ENCODE data around the gene MAST4.

MAST4 gene

DNA sequence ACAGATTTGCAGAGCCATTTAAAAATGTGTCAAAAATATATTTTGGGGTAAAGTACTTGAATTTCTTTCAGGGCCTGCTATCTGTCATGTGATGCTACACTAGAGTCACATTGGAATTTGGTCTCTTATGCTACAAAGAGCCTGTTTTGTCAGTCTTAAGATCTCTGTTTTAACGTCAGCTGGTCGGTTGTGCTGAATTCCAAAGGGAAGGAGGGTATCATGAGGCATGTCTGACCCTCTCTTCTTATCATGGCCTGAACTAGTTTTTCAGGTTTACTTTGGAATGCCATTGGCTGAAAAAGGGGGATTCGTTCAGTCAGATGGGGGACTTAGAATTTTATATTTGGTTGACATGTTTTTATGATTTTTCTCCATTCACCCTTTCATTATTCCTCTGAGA is 309.8 kb downstream of the MAST4 start:
- DNase-seq (ENCODE audit: low read depth in 2 of 2): no peak

DNA sequence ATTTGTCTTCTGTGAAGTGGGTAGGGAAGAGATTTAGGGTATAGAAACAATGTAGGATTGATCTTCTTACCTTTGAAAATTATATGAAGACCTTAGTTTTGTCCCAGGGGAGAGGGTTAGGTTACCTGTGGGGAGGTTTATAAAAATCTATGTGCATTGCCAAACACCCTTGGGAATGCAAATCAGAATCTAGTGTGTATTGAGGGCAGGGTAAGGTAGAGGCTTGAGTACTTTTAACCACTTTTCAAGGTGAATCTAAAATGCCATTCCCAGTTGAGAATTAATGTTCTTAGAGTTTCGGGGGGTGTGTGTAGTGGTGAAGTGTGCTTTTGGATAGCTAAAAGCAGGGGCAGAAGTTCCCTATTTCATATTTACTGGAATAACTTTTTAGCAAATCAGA is 312.0 kb downstream of the MAST4 start:
- no peak for DNase-seq (ENCODE audit: low read depth in 2 of 2)

DNA sequence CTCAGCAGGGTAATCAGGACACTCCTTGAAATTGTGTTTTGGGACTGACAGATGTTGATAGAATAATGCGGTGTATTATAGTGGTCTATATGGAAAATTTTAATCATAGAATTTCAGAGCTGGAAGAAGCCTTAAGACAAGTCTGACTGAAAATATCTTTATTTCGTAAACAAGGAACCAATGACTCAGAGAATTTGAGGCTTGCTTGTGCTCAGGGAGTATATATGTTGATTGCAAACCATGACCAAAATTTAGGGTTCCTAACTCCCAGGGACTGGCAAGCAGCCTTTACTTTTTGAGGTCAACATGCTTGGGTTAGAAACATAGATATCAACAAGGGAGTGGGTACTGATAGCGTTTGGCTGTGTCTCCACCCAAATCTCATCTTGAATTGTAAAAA is 313.2 kb downstream of the MAST4 start:
- no peak for DNase-seq (ENCODE audit: low read depth in 2 of 2)

DNA sequence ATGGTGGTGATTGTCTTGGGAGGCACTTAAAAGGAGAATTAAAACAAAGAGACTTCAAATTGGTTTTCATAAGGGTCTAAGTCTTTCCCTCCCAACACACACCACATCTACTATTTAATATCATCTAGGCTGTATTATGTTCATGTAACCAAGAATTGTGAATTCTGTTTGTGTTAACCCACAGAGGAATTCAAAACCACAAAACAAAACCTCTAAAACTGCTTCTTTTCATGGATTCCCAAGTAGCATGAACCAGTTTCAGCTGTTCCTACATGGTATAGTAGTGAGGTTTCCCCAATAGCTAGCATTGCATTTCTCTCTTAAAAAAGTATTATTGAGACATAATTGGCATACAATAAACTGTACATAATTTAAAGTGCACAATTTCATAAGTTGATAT is 316.6 kb downstream of the MAST4 start:
- DNase-seq (ENCODE audit: low read depth in 2 of 2): no peak

DNA sequence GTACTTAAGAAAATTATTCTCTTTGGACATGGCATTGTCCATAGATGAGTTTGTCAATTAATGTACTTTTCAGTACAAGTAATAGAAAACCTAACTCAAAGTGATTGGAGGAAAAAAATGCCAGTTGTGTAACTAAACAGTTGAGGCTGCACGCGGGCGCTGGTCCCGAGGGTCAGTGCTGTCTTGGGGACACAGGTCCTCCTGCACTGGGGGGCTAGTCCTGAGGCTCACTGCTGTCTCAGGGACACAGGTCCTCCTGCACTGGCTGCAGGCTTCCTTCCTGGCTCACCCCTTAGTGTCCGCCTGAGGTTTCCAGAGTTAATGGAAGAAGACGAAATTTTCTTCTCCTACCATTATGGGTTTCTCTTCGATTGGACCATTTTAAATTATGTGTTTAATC is 319.3 kb downstream of the MAST4 start:
- no peak for DNase-seq (ENCODE audit: low read depth in 2 of 2)

DNA sequence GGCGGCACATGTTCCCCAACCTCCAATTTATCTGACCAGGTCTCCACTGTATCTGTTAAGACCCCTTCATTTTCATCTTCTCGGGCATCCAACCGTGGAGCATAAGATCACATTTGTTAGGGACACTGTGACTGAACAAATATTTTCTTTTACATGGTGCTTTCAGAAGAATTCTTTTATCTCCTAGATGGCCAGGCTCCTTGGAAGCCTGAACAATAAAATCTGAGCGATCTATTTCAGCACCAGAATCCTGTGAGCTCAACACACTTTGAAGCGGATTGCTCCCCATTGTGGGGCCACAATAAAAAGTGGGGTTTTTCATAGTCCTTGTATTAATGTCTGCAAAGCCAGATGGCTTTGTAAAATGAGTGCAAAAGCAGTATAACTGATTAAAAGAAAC is 326.7 kb downstream of the MAST4 start:
- DNase-seq (ENCODE audit: low read depth in 2 of 2): no peak

DNA sequence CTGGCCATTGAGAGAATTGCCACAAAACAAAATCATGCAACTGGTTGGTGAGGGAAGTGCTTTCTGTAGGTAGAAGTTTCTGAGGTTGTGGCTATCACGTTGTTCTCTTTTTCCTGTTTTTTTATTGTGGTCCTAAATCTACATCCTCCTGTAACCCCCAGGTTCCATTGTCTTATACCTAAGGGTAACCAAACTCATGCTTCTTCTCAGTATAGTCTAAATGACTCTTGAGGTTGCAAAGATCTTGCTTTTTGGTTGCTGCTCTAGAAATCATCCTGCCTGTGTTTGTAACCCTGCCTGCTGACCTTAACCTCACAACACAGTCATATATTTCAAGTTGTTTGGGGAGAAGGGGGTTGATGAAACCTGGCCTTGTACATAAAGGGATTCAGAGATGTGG is 327.3 kb downstream of the MAST4 start:
- DNase-seq (ENCODE audit: low read depth in 2 of 2): no peak

DNA sequence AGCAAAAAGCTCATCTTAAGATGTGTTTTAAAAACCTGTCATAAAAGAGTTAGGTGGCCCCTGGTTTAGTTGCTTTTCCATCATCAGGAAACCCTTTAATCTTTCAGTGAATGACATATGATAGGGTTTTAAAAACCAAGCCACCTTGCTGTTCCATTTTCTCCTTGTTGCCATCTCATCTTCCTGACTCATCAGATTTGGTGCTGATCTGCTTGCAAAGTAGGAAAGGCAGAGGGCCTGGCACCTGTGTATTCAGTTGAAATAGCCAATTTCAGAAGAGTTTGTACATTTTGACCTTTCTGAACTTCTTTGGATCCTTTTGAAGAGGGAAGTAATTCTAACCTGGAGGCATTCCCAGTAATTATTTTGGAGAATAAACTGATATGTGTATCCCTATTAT is 327.7 kb downstream of the MAST4 start:
- no peak for DNase-seq (ENCODE audit: low read depth in 2 of 2)

DNA sequence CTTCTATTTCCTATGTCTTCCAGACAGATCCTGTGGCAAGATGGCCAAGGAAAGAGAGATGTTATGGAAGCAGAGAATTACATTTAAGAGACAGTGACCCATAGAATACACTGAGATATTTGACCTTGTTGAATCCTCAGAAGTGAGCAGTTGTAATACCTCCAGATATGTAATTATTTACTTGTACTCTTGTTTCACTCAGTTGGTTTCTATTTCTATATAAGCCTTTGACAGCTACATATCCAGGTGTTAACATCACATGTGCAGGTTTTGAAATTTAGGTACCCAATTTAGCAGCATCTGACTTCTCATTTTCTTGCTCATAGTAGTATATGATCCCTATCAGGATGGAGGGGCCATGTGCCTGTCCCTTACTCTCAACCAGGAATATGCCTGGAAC is 330.9 kb downstream of the MAST4 start:
- no peak for DNase-seq (ENCODE audit: low read depth in 2 of 2)

DNA sequence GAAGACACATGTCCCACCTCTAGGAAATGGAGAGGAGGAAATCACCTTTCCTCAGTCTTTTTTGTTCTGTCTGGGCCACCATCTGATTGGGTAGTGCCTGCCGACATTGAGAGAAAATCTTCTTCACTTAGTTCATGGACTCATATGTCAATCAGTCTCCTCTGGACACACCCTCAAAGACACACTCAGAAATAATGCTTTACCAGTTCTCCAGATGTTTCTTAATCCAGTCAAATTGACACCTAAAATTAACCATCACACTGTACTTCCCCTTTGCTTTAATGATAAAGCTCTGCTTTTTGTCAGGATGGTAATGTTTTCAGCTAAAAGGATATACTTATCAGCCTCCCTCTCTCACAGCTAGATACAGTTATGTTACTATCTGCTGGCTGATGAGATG is 333.1 kb downstream of the MAST4 start:
- DNase-seq (ENCODE audit: low read depth in 2 of 2): no peak

DNA sequence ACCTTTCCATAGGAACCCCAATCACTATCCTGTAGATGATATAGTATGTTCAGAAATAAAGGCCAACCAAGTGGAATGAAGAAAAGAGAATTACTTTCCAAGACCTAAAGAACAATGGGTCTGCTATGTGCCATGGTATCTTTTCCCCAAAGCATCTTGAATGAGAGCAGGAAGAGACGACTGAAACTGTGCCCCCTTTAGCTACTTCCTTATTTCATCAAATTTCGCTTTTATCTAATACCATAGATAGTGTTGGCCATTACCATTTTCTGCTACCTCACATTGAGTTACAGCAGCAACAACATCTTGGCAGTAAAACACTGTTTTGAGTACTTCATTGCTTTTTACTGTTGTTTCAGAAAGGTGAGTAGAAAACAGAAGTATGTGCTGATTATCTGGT is 333.8 kb downstream of the MAST4 start:
- DNase-seq (ENCODE audit: low read depth in 2 of 2): no peak

DNA sequence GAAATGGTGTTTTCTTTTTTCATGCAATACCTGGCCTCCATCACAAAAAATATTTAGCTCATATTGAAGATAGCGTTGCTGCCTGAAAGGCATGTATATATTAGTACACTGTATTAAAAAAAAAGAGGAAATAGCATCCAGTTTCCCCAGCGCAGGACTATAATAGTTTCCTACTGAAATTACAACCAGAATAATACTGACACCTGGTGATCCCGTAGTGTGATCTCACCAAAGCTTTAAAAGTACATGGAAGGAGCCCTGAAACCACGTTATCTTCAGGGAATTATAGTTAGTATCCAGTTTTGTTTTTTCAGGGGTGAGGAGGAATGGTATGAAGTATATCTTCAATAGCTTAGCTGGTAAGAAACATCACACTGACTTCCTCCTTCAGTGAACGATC is 335.5 kb downstream of the MAST4 start:
- no peak for DNase-seq (ENCODE audit: low read depth in 2 of 2)

DNA sequence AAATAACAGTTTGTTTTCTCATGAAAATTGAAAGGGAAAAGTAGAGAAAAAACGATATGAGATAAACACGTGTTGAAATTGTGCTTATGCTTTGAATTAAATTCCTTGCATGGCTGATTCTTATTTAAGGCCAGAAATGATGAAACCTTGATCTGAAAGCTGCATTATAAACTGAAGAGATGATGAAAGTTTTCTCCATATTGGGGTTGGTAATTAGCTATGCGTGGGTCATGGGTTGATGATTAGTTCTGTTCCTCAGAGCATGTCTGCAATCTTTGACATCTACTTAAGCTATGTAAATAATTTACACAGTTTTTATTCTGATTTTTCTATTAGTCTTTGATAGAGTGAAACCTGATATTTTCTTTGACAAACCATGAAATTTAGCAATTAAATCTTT is 336.3 kb downstream of the MAST4 start:
- peak in 1 of 2 experiments; percentile 7 for DNase-seq (ENCODE audit: low read depth in 2 of 2)

DNA sequence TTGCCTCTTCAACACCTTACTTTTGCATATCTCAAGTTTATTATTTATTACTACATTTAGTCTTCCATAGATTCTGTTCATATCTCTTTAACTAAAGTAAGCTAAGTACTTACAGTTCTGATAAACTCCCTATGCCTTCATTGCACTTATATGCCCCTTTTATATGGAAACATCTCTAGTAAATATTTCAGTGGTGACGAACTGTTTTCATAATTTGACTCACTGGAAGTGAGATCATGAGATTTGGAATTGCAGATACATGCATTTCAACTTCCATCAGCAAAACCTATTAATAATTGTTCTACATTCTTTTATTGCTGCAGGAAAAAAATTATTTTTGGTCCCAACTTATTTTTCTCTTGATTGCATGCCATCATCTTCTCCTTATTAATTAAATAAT is 336.9 kb downstream of the MAST4 start:
- DNase-seq (ENCODE audit: low read depth in 2 of 2): no peak

DNA sequence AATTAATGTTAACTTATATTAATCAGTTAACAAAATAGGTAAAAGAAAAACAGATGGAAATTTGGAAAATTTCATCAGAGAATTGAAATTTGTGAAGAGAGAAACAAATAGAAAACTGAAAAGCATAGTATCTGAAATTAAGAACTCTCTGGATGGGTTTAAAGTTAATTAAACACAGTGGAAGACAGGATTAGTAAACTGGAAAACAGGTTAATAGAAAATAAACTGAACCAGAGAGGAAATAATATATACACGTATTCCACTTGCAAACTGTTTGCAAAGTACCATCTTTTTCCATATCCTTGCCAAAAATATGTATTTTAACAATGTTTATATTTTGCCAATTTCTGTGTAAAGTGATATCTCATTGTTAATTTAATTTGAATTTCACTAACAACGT is 342.9 kb downstream of the MAST4 start:
- DNase-seq (ENCODE audit: low read depth in 2 of 2): no peak

DNA sequence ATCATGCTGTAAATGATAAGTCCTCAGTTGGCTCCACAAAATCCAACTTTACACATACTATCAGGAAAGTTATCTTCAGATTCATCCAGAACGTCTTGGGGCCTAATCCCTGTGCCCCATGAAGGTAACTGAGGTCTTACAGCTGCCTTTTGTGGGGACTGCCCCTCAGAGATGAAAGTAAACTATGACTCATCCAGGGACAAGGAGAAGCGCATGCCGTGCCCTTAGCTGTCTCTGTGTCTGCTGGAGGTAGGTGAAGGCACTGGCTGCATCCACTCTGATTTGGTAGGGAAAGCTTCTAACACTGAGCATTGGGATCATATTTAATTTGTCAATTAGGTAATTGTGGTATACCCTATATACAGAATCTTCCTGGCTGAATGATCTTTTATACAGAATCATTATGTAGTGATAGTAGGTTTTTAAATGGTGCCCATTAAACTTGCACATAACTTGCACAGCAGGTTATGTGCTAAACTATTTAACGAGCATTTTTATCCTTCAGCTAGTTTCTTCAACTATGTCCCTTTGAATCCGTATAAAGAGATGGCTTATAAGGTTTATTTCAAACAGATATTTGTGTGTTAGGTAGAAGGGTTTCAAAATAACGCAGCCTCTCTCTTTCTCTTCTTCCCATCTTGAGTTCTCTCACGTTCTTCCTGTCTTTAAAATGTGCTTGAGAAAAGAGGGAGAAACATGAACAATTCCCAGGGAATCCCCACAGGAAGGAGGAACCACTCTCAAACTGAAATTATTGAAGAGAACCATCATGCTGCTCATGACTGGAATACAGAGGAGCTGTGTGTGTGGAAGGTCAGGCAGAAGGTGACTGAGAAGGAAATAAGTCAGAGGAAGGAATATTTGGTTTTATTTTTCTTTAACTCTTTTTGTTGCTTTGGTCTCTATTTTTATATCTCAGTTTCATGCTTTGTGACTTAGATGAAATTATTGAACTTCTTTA is 349.5 kb downstream of the MAST4 start:
- DNase-seq (ENCODE audit: low read depth in 2 of 2): no peak

DNA sequence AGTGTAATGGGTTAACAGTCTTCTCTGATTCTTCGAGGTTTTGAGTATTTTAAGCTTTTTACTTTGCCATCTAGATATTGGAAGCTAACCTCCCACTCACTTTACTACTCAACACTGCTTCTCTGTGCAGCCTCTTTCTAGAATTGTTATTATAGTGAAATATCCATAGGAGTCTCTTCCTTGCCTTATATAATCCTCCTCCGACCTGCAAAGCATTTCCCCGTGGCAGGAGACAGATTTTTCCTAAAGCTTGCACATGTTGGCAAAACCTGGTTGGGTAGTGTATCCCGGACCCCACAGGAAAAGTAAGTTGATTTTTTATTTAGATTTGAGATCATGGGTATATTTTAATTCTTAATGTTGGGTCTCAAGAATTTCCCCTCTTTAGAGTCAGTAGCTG is 351.3 kb downstream of the MAST4 start:
- no peak for DNase-seq (ENCODE audit: low read depth in 2 of 2)

DNA sequence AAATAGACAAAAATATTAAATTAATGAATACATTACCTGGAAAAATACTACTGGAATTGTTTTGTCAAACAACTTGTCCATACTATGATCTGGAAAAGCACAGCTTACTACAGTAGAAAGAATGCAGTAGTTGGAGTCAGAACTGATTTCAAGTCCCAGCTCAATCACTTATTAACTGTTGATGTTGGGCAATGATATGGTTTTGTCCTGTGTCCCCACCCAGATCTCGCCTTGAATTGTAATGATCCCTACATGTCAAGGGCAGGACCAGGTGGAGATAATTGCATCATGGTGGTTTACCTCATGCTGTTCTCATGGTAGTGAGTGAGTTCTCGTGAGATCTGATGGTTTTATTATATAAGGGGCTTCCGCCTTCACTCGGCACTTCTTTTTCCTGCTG is 352.9 kb downstream of the MAST4 start:
- no peak for DNase-seq (ENCODE audit: low read depth in 2 of 2)

DNA sequence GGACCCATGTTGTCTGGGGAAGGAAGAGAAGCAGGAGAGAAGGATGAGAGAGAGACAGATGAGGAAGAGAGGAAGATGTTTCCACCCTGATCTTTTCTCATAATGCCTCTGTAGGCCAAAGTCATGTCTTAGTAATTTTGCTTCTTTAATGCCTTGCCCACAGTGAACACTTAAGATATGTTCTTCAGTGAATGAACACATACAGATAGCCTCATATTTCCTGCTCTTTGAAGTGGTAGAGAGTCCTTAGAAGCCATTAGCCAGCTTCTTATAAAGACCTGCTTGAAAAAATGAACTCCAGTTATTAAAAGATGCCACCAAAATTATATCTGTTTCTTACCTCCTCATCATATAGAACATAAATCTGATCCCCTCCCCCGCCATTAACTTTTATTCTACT is 356.0 kb downstream of the MAST4 start:
- DNase-seq (ENCODE audit: low read depth in 2 of 2): no peak

DNA sequence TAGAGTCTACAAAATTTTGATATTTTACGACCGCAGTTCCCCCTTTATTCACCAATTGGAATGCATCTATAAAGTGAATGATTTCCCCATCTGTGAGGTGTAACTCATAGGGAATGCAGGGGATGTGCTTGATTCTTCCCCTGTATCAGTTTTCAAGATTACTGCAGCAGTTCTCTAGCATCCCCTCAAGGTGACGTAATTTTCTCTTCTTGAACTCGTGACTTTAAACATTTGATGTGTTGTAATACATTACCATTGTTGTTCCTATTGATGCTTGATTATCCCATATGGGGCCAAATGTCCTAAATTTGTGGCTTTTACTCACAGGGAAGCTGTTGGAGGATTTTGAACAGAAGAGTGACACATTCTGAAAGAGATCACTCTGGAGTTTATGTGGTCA is 360.2 kb downstream of the MAST4 start:
- no peak for DNase-seq (ENCODE audit: low read depth in 2 of 2)

DNA sequence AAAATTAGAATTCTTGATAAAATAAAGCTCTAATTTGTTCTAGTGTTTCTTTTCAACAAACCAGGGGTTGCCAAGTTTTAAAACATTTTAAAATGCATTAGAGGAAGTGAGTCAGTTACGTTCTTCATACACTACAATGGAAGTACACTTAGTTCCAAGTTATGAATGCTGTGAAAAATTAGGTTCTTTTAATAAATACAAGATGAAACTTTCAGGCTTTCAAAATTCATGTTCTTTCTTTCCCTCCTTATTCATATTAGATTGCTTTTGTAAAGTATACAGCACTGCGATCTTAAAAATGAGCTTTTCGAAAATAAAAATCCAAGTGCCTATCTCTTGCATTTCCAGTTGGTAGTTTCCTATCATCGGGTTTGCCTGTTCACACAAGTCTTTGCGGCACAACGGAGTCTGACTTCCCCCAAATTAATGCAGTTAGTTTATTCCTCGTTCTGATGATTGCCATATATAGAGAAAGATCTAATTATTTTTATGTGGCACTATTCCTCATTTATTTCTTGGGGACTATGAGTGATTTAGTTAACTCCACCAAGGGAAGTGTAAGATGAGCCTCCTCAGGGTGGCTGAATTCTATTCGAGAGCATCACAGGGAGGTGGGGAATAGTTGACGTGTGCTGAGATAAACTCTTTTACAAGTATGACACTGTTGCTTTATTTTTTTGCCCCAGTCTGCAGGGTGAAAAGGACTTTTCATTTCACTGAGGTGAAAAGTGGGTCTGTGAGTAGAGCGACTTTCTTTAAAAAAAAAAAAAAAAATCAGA is 362.2 kb downstream of the MAST4 start:
- DNase-seq (ENCODE audit: low read depth in 2 of 2): peak; percentile 51 to 55

DNA sequence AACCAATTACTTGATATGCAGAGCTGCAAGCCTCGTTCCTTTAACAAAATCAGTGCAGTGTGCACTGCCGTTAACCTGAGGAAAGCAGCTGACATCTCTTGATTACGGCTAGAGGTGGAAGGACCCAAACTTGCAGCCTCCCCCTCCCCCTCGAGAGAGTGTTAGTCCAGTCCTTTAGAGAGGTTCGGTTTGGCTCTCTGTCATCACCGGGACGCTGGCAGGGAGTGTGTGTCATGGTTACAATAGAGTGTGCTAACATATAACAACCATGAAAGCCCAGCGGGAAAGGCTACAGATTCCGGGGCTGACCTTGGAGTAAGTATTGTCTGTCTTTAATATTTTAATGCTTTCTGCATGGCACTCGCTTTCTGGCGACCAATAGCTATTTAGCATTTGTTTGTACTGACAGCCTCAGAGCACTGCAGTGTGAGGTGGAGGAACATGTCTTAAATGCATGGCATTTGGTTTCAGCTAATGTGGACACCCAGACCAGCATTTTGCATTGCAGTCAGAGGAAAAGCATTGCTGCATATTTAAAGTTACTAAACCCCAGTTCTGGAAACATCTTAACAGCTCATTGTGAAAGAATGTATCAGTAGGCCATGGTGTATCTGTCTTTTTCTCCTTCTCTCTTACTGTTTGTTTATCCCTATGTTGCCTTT is 362.9 kb downstream of the MAST4 start:
- peak; percentile 65 to 68 for DNase-seq (ENCODE audit: low read depth in 2 of 2)

DNA sequence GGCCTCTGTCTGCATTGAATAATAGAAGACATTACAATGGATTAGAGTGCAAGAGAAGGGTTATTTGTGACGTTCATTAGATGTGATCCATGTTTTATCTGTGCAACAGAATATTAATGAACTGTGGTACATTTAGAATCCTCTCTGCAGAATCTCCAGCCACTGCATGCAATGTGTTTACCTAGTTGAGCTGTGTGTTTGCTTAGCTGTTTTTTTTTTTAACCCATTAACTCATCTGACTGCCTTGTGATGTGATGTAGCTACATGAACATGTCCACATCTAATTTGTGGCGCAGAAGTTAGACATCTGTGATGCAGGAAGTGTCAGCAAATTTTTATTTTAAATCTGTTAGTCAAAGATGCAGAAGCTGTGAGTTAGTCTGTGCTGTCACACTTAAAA is 363.5 kb downstream of the MAST4 start:
- no peak for DNase-seq (ENCODE audit: low read depth in 2 of 2)

Data from fibroblast of skin of left quadriceps (primary cell).